Kidney (tissue), 14 donors: ENCODE measurements around the gene WASF2. TPM values are rescaled to one million over a fixed set of nuclear protein-coding genes. Genes with fewer than 3 reads are reported as not detected.

Experiments
- DNase-seq, 5 donors: peaks; one replicate each; pipeline ENCODE4 v3.0.0-alpha.2; 2013 to 2020
- FAIRE-seq: peaks from 2 replicates; lab custom pipeline; 2012; peaks lifted over from hg19 to GRCh38; lab: Jason Lieb, UNC
- H3K27ac ChIP-seq, 2 donors: one replicate each; pipeline ENCODE4 v1.7.0; 2013; ENCODE audit warnings: low read depth in 2 of 2, low read length in 2 of 2, inconsistent platforms in 1 of 2
- H3K27me3 ChIP-seq: one replicate; pipeline ENCODE4 v1.7.1; 2013; ENCODE audit warnings: low read length, inconsistent platforms; ENCODE audit not compliant: control insufficient read depth, insufficient read depth
- H3K36me3 ChIP-seq, 3 donors: one replicate each; pipeline versions ENCODE4 v1.7.0 to v1.7.1; 2013; ENCODE audit warnings: low read length in 3 of 3, control low read depth in 1 of 3, inconsistent platforms in 1 of 3; ENCODE audit not compliant: insufficient read depth in 3 of 3, control insufficient read depth in 2 of 3
- H3K4me1 ChIP-seq, 3 donors: one replicate each; pipeline versions ENCODE4 v1.7.0 to v1.7.1; 2013; ENCODE audit warnings: low read length in 3 of 3, inconsistent platforms in 1 of 3, low read depth in 1 of 3; ENCODE audit not compliant: control insufficient read depth in 2 of 3, insufficient read depth in 2 of 3
- H3K4me3 ChIP-seq, 3 donors: one replicate each; pipeline versions ENCODE4 v1.7.0 to v1.8.1; 2013; ENCODE audit warnings: low read length in 3 of 3, control low read depth in 1 of 3, inconsistent platforms in 1 of 3
- H3K9ac ChIP-seq, 3 donors: one replicate each; pipeline versions ENCODE4 v1.7.0 to v1.7.1; 2013; ENCODE audit warnings: low read length in 3 of 3, control low read depth in 1 of 3, inconsistent platforms in 1 of 3
- H3K9me3 ChIP-seq, 3 donors: one replicate each; pipeline versions ENCODE4 v1.7.0 to v1.7.1; 2013; ENCODE audit warnings: low read length in 3 of 3, control low read depth in 1 of 3, inconsistent platforms in 1 of 3; ENCODE audit not compliant: control insufficient read depth in 2 of 3, insufficient read depth in 1 of 3
- CTCF ChIP-seq: IDR thresholded peaks from 3 replicates; pipeline ENCODE4 v1.5.1; 2012; ENCODE audit warnings: mild to moderate bottlenecking, moderate library complexity, borderline replicate concordance; ENCODE audit not compliant: insufficient read depth; ENCODE audit errors: extremely low read depth
- intact Hi-C: fragments of 100-400 bp; cut with DNase I; formaldehyde crosslinking; loops from one replicate; pipeline ENCODE4 v1.11.1; 2022
- polyA plus RNA-seq: library from polyadenylated mRNA; stranded (reverse); fragments of 350-450 nt; fragmentation: Illumina TruSeq; extraction: RNeasy Lipid Tissue Mini Kit (QIAGEN cat#74804); gene quantifications from one replicate; pipeline ENCODE4 v1.2.3, GENCODE V29; 2014; ENCODE audit warnings: low read depth, low replicate concordance; ENCODE audit not compliant: insufficient read depth
- total RNA-seq: library from RNA; stranded (reverse); fragmentation: NEBNext Ultra II Directional; extraction: Animal tissue kit (Norgen Biotek cat#: 25700); gene quantifications from one replicate; pipeline ENCODE4 v1.2.1, GENCODE V29; 2021
- donor health status: control.
- donor health status: control.
- donor health status: control.
- donor health status: control.
- donor health status: control.
- donor health status: DM: yes; HTN: yes; CAD: no.
- donor health status: Normal renal cell carcinoma (clear cell type).

The WASF2 gene
- total and polyA plus RNA-seq, 2 donors from 2014 or later: 23.9 to 159 TPM

- Histone ChIP-seq H3K9me3 (no peaks in the 10 kb centered on the region), H3K27me3 (no peaks in the 10 kb centered on the region), H3K9ac (peak overlapping the region; percentile 29 to 72 (median 64)), H3K4me1 (peaks cover 18 to 38% (median 35%) of the 10 kb centered on the region in 3 donors), H3K36me3 (peaks cover 3 to 4% (median 4%) of the 10 kb centered on the region in 3 donors), H3K27ac (peak overlapping the region; percentile 88 to 94), H3K4me3 (peak overlapping the region; percentile 53 to 77 (median 73))
- TF ChIP-seq CTCF: no peak
- intact Hi-C loops: no loop called here
- FAIRE-seq (no peak), DNase-seq (peak; percentile 86 to 96 (median 94))
Observed at GRCh38 chr1:27528818-27529703, 39.1 kb upstream of the WASF2 start.

- TF ChIP-seq CTCF: no peak
- Histone ChIP-seq H3K4me1 (peaks cover 24 to 44% (median 35%) of the 10 kb centered on the region in 3 donors), H3K9me3 (no peaks in the 10 kb centered on the region), H3K27me3 (no peaks in the 10 kb centered on the region), H3K4me3 (peak overlapping the region; percentile 53 to 77 (median 73)), H3K27ac (peak overlapping the region; percentile 88 to 94), H3K36me3 (no peaks in the 10 kb centered on the region), H3K9ac (peak overlapping the region; percentile 29 to 72 (median 64))
- DNase-seq (peak; percentile 85 to 92 (median 91)), FAIRE-seq (no peak)
- intact Hi-C loops: no loop called here
Observed at GRCh38 chr1:27527890-27528817, 38.2 kb upstream of the WASF2 start.

GRCh38 chr1:27527223-27527889, 37.4 kb upstream of the WASF2 start:
- no peaks in the 10 kb centered on the region for H3K9me3 ChIP-seq
- no peaks in the 10 kb centered on the region for H3K36me3 ChIP-seq
- H3K4me1 ChIP-seq: peaks cover 27 to 46% (median 35%) of the 10 kb centered on the region in 3 donors
- peak overlapping the region in 2 of 3 donors; percentile 32 to 40 for H3K4me3 ChIP-seq
- peak overlapping the region in 1 of 3 donors; percentile 58 for H3K9ac ChIP-seq
- intact Hi-C loops: no loop called here
- H3K27me3 ChIP-seq: no peaks in the 10 kb centered on the region
- FAIRE-seq (no peak), DNase-seq (peak; percentile 84 to 97 (median 95))
- no peak for TF ChIP-seq CTCF
- peak overlapping the region; percentile 88 to 94 for H3K27ac ChIP-seq
